K562 (cell line): ENCODE data around the gene ZSCAN12. TPM values are rescaled to one million over a fixed set of nuclear protein-coding genes. Genes with fewer than 3 reads are reported as not detected.
A peak's percentile ranks its signal among the peaks of the same experiment; 100 is the strongest.

ENCODE experiments used
- ARHGAP35 ChIP-seq: fragments of 450-650 bp; IDR thresholded peaks from 2 replicates; pipeline ENCODE4 v1.6.1; 2018; ENCODE audit not compliant: partially characterized antibody
- BCOR ChIP-seq: fragments of 450-650 bp; IDR thresholded peaks from 2 replicates; pipeline ENCODE4 v1.6.1; 2016
- CTBP1 ChIP-seq: fragments of 450-650 bp; IDR thresholded peaks from 2 replicates; pipeline ENCODE4 v1.6.1; 2016; ENCODE audit warnings: borderline replicate concordance
- FOXM1 ChIP-seq, 2 experiments: fragments of 450-650 bp in 1 of 2; sonication (generic) in 1 of 2; formaldehyde crosslinking in 1 of 2; IDR thresholded peaks; 2 replicates each; pipeline versions ENCODE4 v1.6.1 to v1.9.0; 2017 to 2022; ENCODE audit warnings: low read depth in 2 of 2, mild to moderate bottlenecking in 2 of 2, missing genetic modification reagents in 1 of 2, moderate library complexity in 1 of 2
- GATAD2A ChIP-seq: fragments of 450-650 bp; IDR thresholded peaks from 2 replicates; pipeline ENCODE4 v1.6.1; 2017
- HDAC1 ChIP-seq, 2 experiments: fragments of 450-650 bp; IDR thresholded peaks; 2 replicates each; pipeline ENCODE4 v1.6.1; 2016 to 2017; ENCODE audit warnings: inconsistent platforms in 1 of 2, mild to moderate bottlenecking in 1 of 2, moderate library complexity in 1 of 2
- KDM1A ChIP-seq, 2 experiments: fragments of 450-650 bp; IDR thresholded peaks; 2 replicates each; pipeline ENCODE4 v1.6.1; 2016; ENCODE audit warnings: mild to moderate bottlenecking in 2 of 2
- LARP7 ChIP-seq: fragments of 450-650 bp; IDR thresholded peaks from 2 replicates; pipeline ENCODE4 v1.6.1; 2016
- NCOA1 ChIP-seq: fragments of 450-650 bp; IDR thresholded peaks from 2 replicates; pipeline ENCODE4 v1.6.1; 2016; ENCODE audit warnings: low read depth
- SMARCA5 ChIP-seq: fragments of 450-650 bp; IDR thresholded peaks from 2 replicates; pipeline ENCODE4 v1.6.1; 2016
- ZNF143 ChIP-seq: sonication (generic); formaldehyde crosslinking; IDR thresholded peaks from 2 replicates; pipeline ENCODE4 v1.9.0; 2022; ENCODE audit warnings: mild to moderate bottlenecking, missing genetic modification reagents
- ZNF263 ChIP-seq: sonication (generic); formaldehyde crosslinking; IDR thresholded peaks from 2 replicates; pipeline ENCODE4 v1.8.0; 2022; ENCODE audit warnings: mild to moderate bottlenecking, missing genetic modification reagents, borderline replicate concordance
- polyA plus RNA-seq, 8 experiments: library from polyadenylated mRNA; depleted of rRNA in 4 of 8; stranded (reverse) in 5 of 8; unstranded in 3 of 8; fragments of >200 nt; fragmentation: Nextera tagmentation in 2 of 8; fragmentation: Illumina TruSeq in 1 of 8; extraction: Ambion mirVana in 2 of 8; extraction: Trizol in 1 of 8; gene quantifications; 2 replicates each; pipeline versions ENCODE4 v1.2.1 to v1.2.3, GENCODE V29; 2011 to 2014; ENCODE audit warnings: inconsistent platforms in 1 of 8, missing spikeins in 1 of 8
- total RNA-seq, 7 experiments: library from RNA; depleted of rRNA in 6 of 7; stranded (reverse); fragments of >200 nt in 6 of 7; fragmentation: Illumina TruSeq in 2 of 7; extraction: Trizol in 2 of 7; gene quantifications; 2 replicates each; pipeline versions ENCODE4 v1.2.1 to v1.2.3, GENCODE V29; 2011 to 2021; ENCODE audit warnings: low replicate concordance in 1 of 7
- TF ChIP-seq, protein P1 (sequence below): sonication (generic); formaldehyde crosslinking; IDR thresholded peaks from 2 replicates; pipeline ENCODE4 v1.8.1; 2023; ENCODE audit warnings: mild to moderate bottlenecking, missing genetic modification reagents
- TF ChIP-seq, protein P2 (sequence below), 2 experiments: fragments of 450-650 bp; formaldehyde crosslinking in 1 of 2; IDR thresholded peaks; 2 replicates each; pipeline versions ENCODE4 v1.4.0 to v1.6.1; 2014 to 2020; ENCODE audit warnings: mild to moderate bottlenecking in 2 of 2, borderline replicate concordance in 1 of 2, low read depth in 1 of 2
- TF ChIP-seq, protein P3 (sequence below): IDR thresholded peaks from 2 replicates; pipeline ENCODE4 v1.6.1; 2014; ENCODE audit warnings: antibody characterized with exemption
- TF ChIP-seq, protein P4 (sequence below), 3 experiments: fragments of 200-800 bp in 1 of 3; sonication (Bioruptor generic) in 1 of 3; sonication (generic) in 1 of 3; formaldehyde crosslinking in 1 of 3; IDR thresholded peaks; 2 replicates each; pipeline versions ENCODE4 v1.6.1 to v1.8.0; 2016 to 2022; ENCODE audit warnings: mild to moderate bottlenecking in 2 of 3, missing compliant biosample characterization in 2 of 3, missing genetic modification characterization in 2 of 3, missing genetic modification reagents in 1 of 3

Gene ZSCAN12
- total and polyA plus RNA-seq, 9 of the 15 experiments (the other 6 are each of a cell fraction or from before 2014, with no cell fraction given), result 2.5 to 19.6 (median 12.5) TPM

DNA sequence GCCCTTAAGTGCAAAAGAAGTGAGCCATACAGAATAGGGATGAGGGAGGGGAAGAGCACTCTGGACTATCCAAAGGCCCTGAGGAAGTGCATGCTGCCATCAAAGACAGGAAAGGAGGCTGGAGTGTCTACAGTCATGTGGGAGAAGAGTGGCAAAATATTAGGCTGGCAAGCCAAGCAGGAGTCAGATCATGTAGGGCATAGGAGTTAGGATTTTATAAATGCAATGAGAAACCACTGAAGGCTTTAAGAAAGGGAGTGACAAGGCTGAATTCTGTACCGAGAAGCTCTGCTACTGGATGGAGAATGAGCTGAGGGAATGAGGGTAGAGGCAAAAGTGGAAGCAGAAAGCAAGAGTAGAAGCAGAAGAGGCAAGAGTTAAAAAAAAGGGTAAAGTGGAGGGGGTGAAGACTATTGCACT lies 65.9 kb downstream of the ZSCAN12 start (continued):
- TF ChIP-seq HDAC1 (IDR thresholded peaks at IDR 0.05) (peak in 1 of 2 experiments; percentile 71; a peak in 1 of 4 replicates), BCOR (peak; percentile 58; the same call in 1 of the 2 replicates), SMARCA5 (peak; percentile 74), KDM1A (IDR thresholded peaks at IDR 0.05) (0 out of 4 replicates have a peak, but pooled peaks of 1 of the 2 experiments have one; percentile 18), NCOA1 (peak; percentile 29; the same call in 1 of the 2 replicates), FOXM1 (IDR thresholded peaks at IDR 0.05; ENCODE audit: low read depth) (no peak; the same call in 1 of the 2 replicates), FOXM1 (CRISPR knock-in tag; IDR thresholded peaks at IDR 0.05; ENCODE audit: low read depth) (no peak), GATAD2A (0 out of 2 replicates have a peak, but pooled peaks have one; percentile 15), LARP7 (peak; percentile 82; the same call in 1 of the 2 replicates), ARHGAP35 (peak; percentile 66), CTBP1 (peak; percentile 15; the same call in 1 of the 2 replicates), ZNF143 (CRISPR knock-in tag) (no peak), ZNF263 (CRISPR knock-in tag) (peak; percentile 100)
- TF ChIP-seq, protein P1, sequence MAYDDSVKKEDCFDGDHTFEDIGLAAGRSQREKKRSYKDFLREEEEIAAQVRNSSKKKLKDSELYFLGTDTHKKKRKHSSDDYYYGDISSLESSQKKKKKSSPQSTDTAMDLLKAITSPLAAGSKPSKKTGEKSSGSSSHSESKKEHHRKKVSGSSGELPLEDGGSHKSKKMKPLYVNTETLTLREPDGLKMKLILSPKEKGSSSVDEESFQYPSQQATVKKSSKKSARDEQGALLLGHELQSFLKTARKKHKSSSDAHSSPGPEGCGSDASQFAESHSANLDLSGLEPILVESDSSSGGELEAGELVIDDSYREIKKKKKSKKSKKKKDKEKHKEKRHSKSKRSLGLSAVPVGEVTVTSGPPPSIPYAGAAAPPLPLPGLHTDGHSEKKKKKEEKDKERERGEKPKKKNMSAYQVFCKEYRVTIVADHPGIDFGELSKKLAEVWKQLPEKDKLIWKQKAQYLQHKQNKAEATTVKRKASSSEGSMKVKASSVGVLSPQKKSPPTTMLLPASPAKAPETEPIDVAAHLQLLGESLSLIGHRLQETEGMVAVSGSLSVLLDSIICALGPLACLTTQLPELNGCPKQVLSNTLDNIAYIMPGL (CRISPR knock-in tag), result peak; percentile 43; the same call in 1 of the 2 replicates
- TF ChIP-seq, protein P2, sequence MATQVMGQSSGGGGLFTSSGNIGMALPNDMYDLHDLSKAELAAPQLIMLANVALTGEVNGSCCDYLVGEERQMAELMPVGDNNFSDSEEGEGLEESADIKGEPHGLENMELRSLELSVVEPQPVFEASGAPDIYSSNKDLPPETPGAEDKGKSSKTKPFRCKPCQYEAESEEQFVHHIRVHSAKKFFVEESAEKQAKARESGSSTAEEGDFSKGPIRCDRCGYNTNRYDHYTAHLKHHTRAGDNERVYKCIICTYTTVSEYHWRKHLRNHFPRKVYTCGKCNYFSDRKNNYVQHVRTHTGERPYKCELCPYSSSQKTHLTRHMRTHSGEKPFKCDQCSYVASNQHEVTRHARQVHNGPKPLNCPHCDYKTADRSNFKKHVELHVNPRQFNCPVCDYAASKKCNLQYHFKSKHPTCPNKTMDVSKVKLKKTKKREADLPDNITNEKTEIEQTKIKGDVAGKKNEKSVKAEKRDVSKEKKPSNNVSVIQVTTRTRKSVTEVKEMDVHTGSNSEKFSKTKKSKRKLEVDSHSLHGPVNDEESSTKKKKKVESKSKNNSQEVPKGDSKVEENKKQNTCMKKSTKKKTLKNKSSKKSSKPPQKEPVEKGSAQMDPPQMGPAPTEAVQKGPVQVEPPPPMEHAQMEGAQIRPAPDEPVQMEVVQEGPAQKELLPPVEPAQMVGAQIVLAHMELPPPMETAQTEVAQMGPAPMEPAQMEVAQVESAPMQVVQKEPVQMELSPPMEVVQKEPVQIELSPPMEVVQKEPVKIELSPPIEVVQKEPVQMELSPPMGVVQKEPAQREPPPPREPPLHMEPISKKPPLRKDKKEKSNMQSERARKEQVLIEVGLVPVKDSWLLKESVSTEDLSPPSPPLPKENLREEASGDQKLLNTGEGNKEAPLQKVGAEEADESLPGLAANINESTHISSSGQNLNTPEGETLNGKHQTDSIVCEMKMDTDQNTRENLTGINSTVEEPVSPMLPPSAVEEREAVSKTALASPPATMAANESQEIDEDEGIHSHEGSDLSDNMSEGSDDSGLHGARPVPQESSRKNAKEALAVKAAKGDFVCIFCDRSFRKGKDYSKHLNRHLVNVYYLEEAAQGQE (IDR thresholded peaks at IDR 0.05; ENCODE audit: borderline replicate concordance), result 0 out of 2 replicates have a peak, but pooled peaks have one; percentile 2
- TF ChIP-seq, protein P2 (CRISPR knock-in tag; IDR thresholded peaks at IDR 0.05; ENCODE audit: low read depth), result no peak
- TF ChIP-seq, protein P3, sequence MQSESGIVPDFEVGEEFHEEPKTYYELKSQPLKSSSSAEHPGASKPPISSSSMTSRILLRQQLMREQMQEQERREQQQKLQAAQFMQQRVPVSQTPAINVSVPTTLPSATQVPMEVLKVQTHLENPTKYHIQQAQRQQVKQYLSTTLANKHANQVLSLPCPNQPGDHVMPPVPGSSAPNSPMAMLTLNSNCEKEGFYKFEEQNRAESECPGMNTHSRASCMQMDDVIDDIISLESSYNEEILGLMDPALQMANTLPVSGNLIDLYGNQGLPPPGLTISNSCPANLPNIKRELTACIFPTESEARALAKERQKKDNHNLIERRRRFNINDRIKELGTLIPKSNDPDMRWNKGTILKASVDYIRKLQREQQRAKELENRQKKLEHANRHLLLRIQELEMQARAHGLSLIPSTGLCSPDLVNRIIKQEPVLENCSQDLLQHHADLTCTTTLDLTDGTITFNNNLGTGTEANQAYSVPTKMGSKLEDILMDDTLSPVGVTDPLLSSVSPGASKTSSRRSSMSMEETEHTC, result no peak
- TF ChIP-seq, protein P4, sequence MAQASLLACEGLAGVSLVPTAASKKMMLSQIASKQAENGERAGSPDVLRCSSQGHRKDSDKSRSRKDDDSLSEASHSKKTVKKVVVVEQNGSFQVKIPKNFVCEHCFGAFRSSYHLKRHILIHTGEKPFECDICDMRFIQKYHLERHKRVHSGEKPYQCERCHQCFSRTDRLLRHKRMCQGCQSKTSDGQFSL (CRISPR knock-in tag; IDR thresholded peaks at IDR 0.05), result 0 out of 2 replicates have a peak, but pooled peaks have one; percentile 25
- TF ChIP-seq, protein P4 (tag; IDR thresholded peaks at IDR 0.05), result no peak
